Kidney epithelial cell (primary cell): ENCODE data around the gene PRELID2. TPM values are rescaled to one million over a fixed set of nuclear protein-coding genes. Genes with fewer than 3 reads are reported as not detected.
A peak's percentile ranks its signal among the peaks of the same experiment; 100 is the strongest.
"Not testable (repeated sequence)": the region's sequence is repeated elsewhere in the genome, so short reads cannot be mapped to it uniquely, and the experiment has no call there.

Experiments used
- DNase-seq: peaks from one replicate; pipeline ENCODE4 v3.0.0-alpha.2; 2010; ENCODE audit warnings: low read depth
- H3K27me3 ChIP-seq: 2 replicates; pipeline ENCODE4 v1.6.0; 2011; ENCODE audit warnings: low read length; ENCODE audit not compliant: control insufficient read depth, insufficient read depth
- H3K36me3 ChIP-seq: 2 replicates; pipeline ENCODE4 v1.5.1; 2011; ENCODE audit warnings: low read length; ENCODE audit not compliant: control insufficient read depth, insufficient read depth
- H3K4me3 ChIP-seq: 2 replicates; pipeline ENCODE4 v1.5.1; 2011; ENCODE audit warnings: low read depth, mild to moderate bottlenecking, control low read depth, low read length
- CTCF ChIP-seq: IDR thresholded peaks from 2 replicates; pipeline ENCODE4 v1.5.1; 2011; ENCODE audit warnings: mild to moderate bottlenecking, moderate library complexity, low read length, control low read depth, inconsistent platforms; ENCODE audit not compliant: insufficient read depth, poor library complexity, severe bottlenecking
- total RNA-seq: library from RNA; depleted of rRNA; stranded (reverse); fragments of >200 nt; gene quantifications from 2 replicates; pipeline ENCODE4 v1.2.3, GENCODE V29; 2015

Gene PRELID2
- total RNA-seq, 1 donor from 2014 or later, result 9.4 TPM

- Histone ChIP-seq H3K4me3 (no peak overlapping the region), H3K36me3 (no peaks in the 10 kb centered on the region), H3K27me3 (no peaks in the 10 kb centered on the region)
- no peak for DNase-seq
- no peak for TF ChIP-seq CTCF
Observed at GRCh38 chr5:145867806-145868205, 32.7 kb upstream of the PRELID2 start.

GRCh38 chr5:145864432-145864831 lies 29.3 kb upstream of the PRELID2 start:
- not testable (repeated sequence) for DNase-seq, H3K36me3 ChIP-seq, H3K4me3 ChIP-seq, H3K27me3 ChIP-seq

- no peak for TF ChIP-seq CTCF
- no peaks in the 10 kb centered on the region for H3K36me3 ChIP-seq
Observed at GRCh38 chr5:145863003-145863402, 27.9 kb upstream of the PRELID2 start.

GRCh38 chr5:145859897-145860296 lies 24.8 kb upstream of the PRELID2 start:
- H3K27me3 ChIP-seq, result no peaks in the 10 kb centered on the region
- H3K4me3 ChIP-seq, result no peak overlapping the region
- H3K36me3 ChIP-seq, result no peaks in the 10 kb centered on the region
- no peak for DNase-seq
- TF ChIP-seq CTCF, result peak; percentile 29

More at GRCh38 chr5:145863003-145863402, 27.9 kb upstream of the PRELID2 start:
- H3K4me3 ChIP-seq, result no peak overlapping the region
- no peaks in the 10 kb centered on the region for H3K27me3 ChIP-seq
- no peak for DNase-seq

- DNase-seq, result no peak
- Histone ChIP-seq H3K27me3 (no peaks in the 10 kb centered on the region), H3K4me3 (no peak overlapping the region), H3K36me3 (no peaks in the 10 kb centered on the region)
- no peak for TF ChIP-seq CTCF
Observed at GRCh38 chr5:145859453-145859852, 24.3 kb upstream of the PRELID2 start.

GRCh38 chr5:145858959-145859358 lies 23.8 kb upstream of the PRELID2 start:
- no peak for TF ChIP-seq CTCF
- DNase-seq, result no peak
- H3K4me3 ChIP-seq, result no peak overlapping the region
- H3K27me3 ChIP-seq, result no peaks in the 10 kb centered on the region
- H3K36me3 ChIP-seq, result no peaks in the 10 kb centered on the region

GRCh38 chr5:145856285-145856818 lies 21.2 kb upstream of the PRELID2 start:
- H3K27me3 ChIP-seq, result no peaks in the 10 kb centered on the region
- DNase-seq, result no peak
- no peak for TF ChIP-seq CTCF
- no peaks in the 10 kb centered on the region for H3K36me3 ChIP-seq
- no peak overlapping the region for H3K4me3 ChIP-seq
